Adrenal gland (tissue), 12 donors: ENCODE measurements around the gene COL25A1. TPM values are rescaled to one million over a fixed set of nuclear protein-coding genes. Genes with fewer than 3 reads are reported as not detected.
A peak's percentile ranks its signal among the peaks of the same experiment; 100 is the strongest.

Experiments used
- DNase-seq, 7 donors: peaks; one replicate each; pipeline ENCODE4 v3.0.0-alpha.2; 2019 to 2020
- H3K27ac ChIP-seq, 5 donors: fragments of 200-600 bp; sonication (generic) in 4 of 5; 1 replicate in 3 of 5; 2 replicates in 2 of 5; pipeline versions ENCODE4 v1.5.1 to v1.8.0; 2016 to 2020; ENCODE audit warnings: mild to moderate bottlenecking in 1 of 5
- H3K27me3 ChIP-seq: fragments of 200-600 bp; 2 replicates; pipeline ENCODE4 v1.8.0; 2021
- H3K36me3 ChIP-seq, 2 donors: fragments of 200-600 bp; replicated peaks in 1 of 2; 1 replicate in 1 of 2; 2 replicates in 1 of 2; pipeline versions ENCODE4 v1.5.1 to v1.8.0; 2018 to 2022
- H3K4me1 ChIP-seq, 2 donors: fragments of 200-600 bp; replicated peaks in 1 of 2; 1 replicate in 1 of 2; 2 replicates in 1 of 2; pipeline versions ENCODE4 v1.5.1 to v1.8.0; 2018 to 2021
- H3K4me3 ChIP-seq, 4 donors: fragments of 200-600 bp; sonication (generic) in 3 of 4; one replicate each; pipeline ENCODE4 v1.5.1; 2016 to 2018
- H3K9me3 ChIP-seq, 3 donors: fragments of 200-600 bp; sonication (generic) in 1 of 3; replicated peaks in 1 of 3; 1 replicate in 2 of 3; 2 replicates in 1 of 3; pipeline versions ENCODE4 v1.5.1 to v1.8.0; 2016 to 2021
- CTCF ChIP-seq, 6 experiments: fragments of 450-650 bp in 4 of 6; fragments of 200-600 bp in 2 of 6; sonication (generic) in 1 of 6; IDR thresholded peaks; 1 replicate in 5 of 6; 2 replicates in 1 of 6; pipeline versions ENCODE4 v1.5.1 to v1.8.0; 2016 to 2021; ENCODE audit warnings: antibody characterized with exemption in 6 of 6, mild to moderate bottlenecking in 2 of 6, moderate library complexity in 1 of 6
- POLR2A ChIP-seq, 2 donors: fragments of 450-650 bp; IDR thresholded peaks; one replicate each; pipeline ENCODE4 v1.6.1; 2017; ENCODE audit warnings: antibody characterized with exemption in 2 of 2, mild to moderate bottlenecking in 2 of 2, moderate library complexity in 1 of 2
- WGBS, 4 donors: extraction: QIAGEN DNeasy Blood & Tissue Kit in 2 of 4; methylation state at CpG; one replicate each; pipeline versions ENCODE4 v1.1.5 to v1.1.7; 2013 to 2017; 5-methylcytosine and 5-hydroxymethylcytosine counted together
- intact Hi-C, 2 donors: fragments of 100-400 bp; cut with DNase I; formaldehyde crosslinking; loops; one replicate each; pipeline versions ENCODE4 v1.14.1 to v1.15.0; 2022 to 2023
- polyA plus RNA-seq, 3 donors: library from polyadenylated mRNA; stranded (reverse); fragments of 200-250 nt in 2 of 3; fragments of 350-450 nt in 1 of 3; fragmentation: Illumina TruSeq in 1 of 3; extraction: RNeasy Lipid Tissue Mini Kit (QIAGEN cat#74804) in 1 of 3; gene quantifications; one replicate each; pipeline ENCODE4 v1.2.3, GENCODE V29; 2013 to 2014
- total RNA-seq, 9 donors: library from RNA; depleted of rRNA in 4 of 9; stranded (reverse); fragments of >200 nt in 4 of 9; fragments of 120-200 nt in 1 of 9; fragmentation: NEBNext Ultra II Directional in 1 of 9; extraction: Animal tissue kit (Norgen Biotek cat#: 25700) in 1 of 9; gene quantifications; one replicate each; pipeline versions ENCODE4 v1.1.0 to v1.2.4, GENCODE V29; 2013 to 2023
- donor health status: healthy with polysubstance abuse.
- donor health status: Bipolar disorder and iron deficiency.
- donor health status: DM: yes; HTN: yes; CAD: no.
- donor health status: DM: no; HTN: no; CAD: no.
- donor health status: DM: no; HTN: no; CAD: no.
- donor health status: DM: yes; HTN: yes; CAD: no.

The COL25A1 gene
- total and polyA plus RNA-seq, 12 donors: 0.05 to 2.1 (median 0.47) TPM

- intact Hi-C loops: no loop called here
- Histone ChIP-seq H3K4me3 (no peak overlapping the region), H3K27me3 (no peaks in the 10 kb centered on the region), H3K36me3 (no peaks in the 10 kb centered on the region), H3K9me3 (no peaks in the 10 kb centered on the region), H3K4me1 (peaks cover 0 to 8% of the 10 kb centered on the region in 2 donors), H3K27ac (no peak overlapping the region)
- DNase-seq: no peak
- TF ChIP-seq CTCF (IDR thresholded peaks at IDR 0.05) (no peak), POLR2A (IDR thresholded peaks at IDR 0.05) (no peak)
- 74 to 84% (median 79%) methylated on average over 2 of the region's 2 CpGs for WGBS, 4 donors
These were observed 251.4 kb downstream of the COL25A1 start for GRCh38 chr4:109051054-109051453.

DNA sequence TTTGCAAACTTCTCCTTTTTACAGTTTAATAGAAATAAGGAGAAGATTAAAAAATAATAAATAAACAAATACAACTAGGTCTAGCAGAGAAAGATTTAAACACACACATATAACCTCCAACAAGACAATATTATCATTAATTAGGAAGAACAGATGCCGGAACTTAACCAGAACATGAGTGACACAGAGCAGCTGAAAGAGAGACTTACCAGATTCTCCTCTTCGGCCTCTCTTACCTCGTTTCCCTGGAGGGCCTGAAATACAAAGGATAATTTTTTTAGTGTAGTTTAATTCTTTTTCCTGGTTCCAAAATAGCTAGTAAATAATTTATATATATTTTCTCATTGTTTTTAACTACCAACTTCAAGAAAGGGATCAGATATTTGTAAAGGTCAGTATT, 252.5 kb downstream of the COL25A1 start:
- 92 to 95% (median 92%) methylated on average over 3 of the region's 3 CpGs for WGBS, 4 donors
- TF ChIP-seq POLR2A (IDR thresholded peaks at IDR 0.05) (no peak), CTCF (IDR thresholded peaks at IDR 0.05) (no peak)
- DNase-seq: no peak
- Histone ChIP-seq H3K36me3 (no peaks in the 10 kb centered on the region), H3K9me3 (no peaks in the 10 kb centered on the region), H3K4me1 (peaks cover 0 to 9% of the 10 kb centered on the region in 2 donors), H3K27ac (no peak overlapping the region), H3K27me3 (no peaks in the 10 kb centered on the region), H3K4me3 (no peak overlapping the region)
- intact Hi-C loops: no loop called here

GRCh38 chr4:109046471-109047201, 255.8 kb downstream of the COL25A1 start:
- peak; percentile 19 to 56 (median 44) for DNase-seq
- peaks cover 0 to 9% of the 10 kb centered on the region in 2 donors for H3K4me1 ChIP-seq
- H3K36me3 ChIP-seq: no peaks in the 10 kb centered on the region
- H3K4me3 ChIP-seq: peak overlapping the region in 1 of 4 donors; percentile 43
- TF ChIP-seq POLR2A (IDR thresholded peaks at IDR 0.05): no peak
- no peak for TF ChIP-seq CTCF (IDR thresholded peaks at IDR 0.05)
- H3K9me3 ChIP-seq: no peaks in the 10 kb centered on the region
- WGBS, 4 donors: 4 to 8% (median 6%) methylated on average over 7 of the region's 7 CpGs
- no peaks in the 10 kb centered on the region for H3K27me3 ChIP-seq
- peak overlapping the region in 3 of 5 donors; percentile 20 to 51 (median 39) for H3K27ac ChIP-seq
- intact Hi-C loops: no loop called here

- no peak for DNase-seq
- intact Hi-C loops: no loop called here
- TF ChIP-seq POLR2A (IDR thresholded peaks at IDR 0.05): no peak
- TF ChIP-seq CTCF (IDR thresholded peaks at IDR 0.05): no peak
- Histone ChIP-seq H3K9me3 (no peaks in the 10 kb centered on the region), H3K27me3 (no peaks in the 10 kb centered on the region), H3K36me3 (no peaks in the 10 kb centered on the region), H3K27ac (no peak overlapping the region), H3K4me3 (no peak overlapping the region), H3K4me1 (peaks cover 0 to 9% of the 10 kb centered on the region in 2 donors)
- 76 to 88% (median 79%) methylated on average over 3 of the region's 3 CpGs for WGBS, 4 donors
These were observed 258.0 kb downstream of the COL25A1 start for GRCh38 chr4:109044431-109044830.
